ENCODE results near the gene BEST4.

Gene BEST4

GRCh38 chr1:44788120-44788860 lies at the start of gene BEST4:
TSS of gene BEST4 (minus strand) at chr1:44788170. CDS start at chr1:44787705, 465 bp downstream.
- Mint-ChIP-seq H3K4me3 (no peak within 1 kb of the TSS), H3K27ac (no peak within 1 kb of the TSS), H3K27me3 (peaks cover 27% of the 10 kb centered on the region), H3K9me3 (no peaks in the 10 kb centered on the region), H3K4me1 (peaks cover 28% of the 10 kb centered on the region), H3K36me3 (peaks cover 1% of the 10 kb centered on the region)
- no peak for DNase-seq
- CTCF ChIA-PET = interaction anchor here (0.7 to 2.5 kb wide), 8 partner anchors 8 to 512 kb away, joined by 3 to 7 read pairs (median 3); partner anchors contain the start of gene BTBD19

GRCh38 chr1:44835738-44836675 lies 48.0 kb upstream of the BEST4 start:
- Mint-ChIP-seq H3K4me1 (peaks cover 10% of the 10 kb centered on the region), H3K27me3 (peaks cover 8% of the 10 kb centered on the region), H3K4me3 (no peak overlapping the region), H3K9me3 (no peaks in the 10 kb centered on the region), H3K36me3 (no peaks in the 10 kb centered on the region), H3K27ac (no peak overlapping the region)
- DNase-seq = peak; percentile 94
- CTCF ChIA-PET = interaction anchor here (0.6 to 2.9 kb wide), 23 partner anchors 10 to 664 kb away, joined by 3 to 13 read pairs (median 4); partner anchors contain the start of genes CCDC163, DYNLT4, HECTD3 and MMACHC

GRCh38 chr1:44834328-44834727 lies 46.4 kb upstream of the BEST4 start:
- H3K27ac Mint-ChIP-seq = no peak overlapping the region
- no peak overlapping the region for H3K4me3 Mint-ChIP-seq
- H3K27me3 Mint-ChIP-seq = no peaks in the 10 kb centered on the region
- H3K4me1 Mint-ChIP-seq = peaks cover 10% of the 10 kb centered on the region
- no peaks in the 10 kb centered on the region for H3K9me3 Mint-ChIP-seq
- CTCF ChIA-PET = interaction anchor here (1.5 to 2.9 kb wide), 5 partner anchors 13 to 466 kb away, joined by 3 to 12 read pairs (median 6); partner anchors contain the start of gene PLK3
- no peak for DNase-seq
- no peaks in the 10 kb centered on the region for H3K36me3 Mint-ChIP-seq

- Mint-ChIP-seq H3K9me3 (no peaks in the 10 kb centered on the region), H3K36me3 (no peaks in the 10 kb centered on the region), H3K4me3 (no peak overlapping the region), H3K27ac (no peak overlapping the region), H3K27me3 (no peaks in the 10 kb centered on the region), H3K4me1 (peaks cover 10% of the 10 kb centered on the region)
- DNase-seq = no peak
- CTCF ChIA-PET = interaction anchor here (1.0 to 2.0 kb wide), 2 partner anchors 10 to 35 kb away, joined by 3 to 5 read pairs; no protein-coding TSS in a partner anchor
These were observed 44.2 kb upstream of the BEST4 start for GRCh38 chr1:44832056-44832705.

GRCh38 chr1:44831516-44831915 lies 43.5 kb upstream of the BEST4 start:
- Mint-ChIP-seq H3K4me1 (peaks cover 10% of the 10 kb centered on the region), H3K4me3 (no peak overlapping the region), H3K27me3 (no peaks in the 10 kb centered on the region), H3K9me3 (no peaks in the 10 kb centered on the region), H3K36me3 (no peaks in the 10 kb centered on the region), H3K27ac (no peak overlapping the region)
- DNase-seq = no peak
- CTCF ChIA-PET = interaction anchor here (2.0 kb wide), 1 partner anchor 35 kb away, joined by 5 read pairs; no protein-coding TSS in a partner anchor

- H3K36me3 Mint-ChIP-seq = no peaks in the 10 kb centered on the region
- peaks cover 11% of the 10 kb centered on the region for H3K4me1 Mint-ChIP-seq
These were observed 42.9 kb upstream of the BEST4 start for GRCh38 chr1:44830900-44831304.

GRCh38 chr1:44829506-44830384 lies 41.8 kb upstream of the BEST4 start:
- Mint-ChIP-seq H3K27ac (no peak overlapping the region), H3K36me3 (no peaks in the 10 kb centered on the region), H3K27me3 (peaks cover 4% of the 10 kb centered on the region), H3K4me1 (peaks cover 7% of the 10 kb centered on the region), H3K9me3 (no peaks in the 10 kb centered on the region), H3K4me3 (no peak overlapping the region)
- DNase-seq = no peak
- CTCF ChIA-PET = interaction anchor here (1.2 to 1.6 kb wide), 4 partner anchors 8 to 182 kb away, joined by 3 to 4 read pairs (median 4); partner anchors contain the start of genes HECTD3, PLK3 and UROD

More at GRCh38 chr1:44830900-44831304, 42.9 kb upstream of the BEST4 start:
- Mint-ChIP-seq H3K27ac (no peak overlapping the region), H3K27me3 (no peaks in the 10 kb centered on the region), H3K4me3 (no peak overlapping the region), H3K9me3 (no peaks in the 10 kb centered on the region)
- CTCF ChIA-PET = interaction anchor here (0.5 to 2.0 kb wide), 5 partner anchors 10 to 41 kb away, joined by 3 to 5 read pairs (median 3); partner anchors contain the start of gene PLK3
- no peak for DNase-seq

GRCh38 chr1:44828841-44829440 lies 41.0 kb upstream of the BEST4 start:
- no peak overlapping the region for H3K27ac Mint-ChIP-seq
- peaks cover 4% of the 10 kb centered on the region for H3K27me3 Mint-ChIP-seq
- peaks cover 4% of the 10 kb centered on the region for H3K4me1 Mint-ChIP-seq
- DNase-seq = no peak
- H3K4me3 Mint-ChIP-seq = no peak overlapping the region
- CTCF ChIA-PET = interaction anchor here (1.2 kb wide), 1 partner anchor 183 kb away, joined by 4 read pairs; the partner anchor contains the start of genes HECTD3 and UROD
- no peaks in the 10 kb centered on the region for H3K9me3 Mint-ChIP-seq
- no peaks in the 10 kb centered on the region for H3K36me3 Mint-ChIP-seq

- H3K4me1 Mint-ChIP-seq = peaks cover 4% of the 10 kb centered on the region
- CTCF ChIA-PET = interaction anchor here (1.8 kb wide), 1 partner anchor 182 kb away, joined by 5 read pairs; the partner anchor contains the start of gene HECTD3
- DNase-seq = no peak
- no peaks in the 10 kb centered on the region for H3K9me3 Mint-ChIP-seq
- H3K36me3 Mint-ChIP-seq = no peaks in the 10 kb centered on the region
- H3K27ac Mint-ChIP-seq = no peak overlapping the region
- H3K4me3 Mint-ChIP-seq = no peak overlapping the region
- H3K27me3 Mint-ChIP-seq = peaks cover 4% of the 10 kb centered on the region
These were observed 40.2 kb upstream of the BEST4 start for GRCh38 chr1:44828003-44828651.

- CTCF ChIA-PET = interaction anchor here (1.8 kb wide), 1 partner anchor 183 kb away, joined by 5 read pairs; the partner anchor contains the start of gene HECTD3
- Mint-ChIP-seq H3K4me3 (no peak overlapping the region), H3K27ac (no peak overlapping the region), H3K27me3 (peaks cover 9% of the 10 kb centered on the region), H3K4me1 (peaks cover 10% of the 10 kb centered on the region), H3K36me3 (no peaks in the 10 kb centered on the region), H3K9me3 (no peaks in the 10 kb centered on the region)
- DNase-seq = no peak
These were observed 39.4 kb upstream of the BEST4 start for GRCh38 chr1:44827197-44828002.

- H3K9me3 Mint-ChIP-seq = no peaks in the 10 kb centered on the region
- H3K36me3 Mint-ChIP-seq = no peaks in the 10 kb centered on the region
- H3K4me1 Mint-ChIP-seq = peaks cover 11% of the 10 kb centered on the region
- H3K27me3 Mint-ChIP-seq = peaks cover 9% of the 10 kb centered on the region
- DNase-seq = no peak
- CTCF ChIA-PET = interaction anchor here (1.4 to 1.8 kb wide), 2 partner anchors 9 to 184 kb away, joined by 5 read pairs; partner anchors contain the start of gene HECTD3
- no peak overlapping the region for H3K4me3 Mint-ChIP-seq
- H3K27ac Mint-ChIP-seq = no peak overlapping the region
These were observed 38.6 kb upstream of the BEST4 start for GRCh38 chr1:44826375-44827196.

Data from activated naive CD4-positive, alpha-beta T cell treated with anti-CD3 and anti-CD28 coated beads, Interleukin-2, amount 10 ng/mL, durations not matched to agents 7 days and 5 days (primary cell).